GM12864 (cell line): ENCODE data around the gene PHGDH.

Source experiments
- DNase-seq: peaks from one replicate; pipeline ENCODE4 v3.0.0-alpha.2; 2011; ENCODE audit warnings: low read depth
- H3K4me3 ChIP-seq: 2 replicates; pipeline ENCODE4 v1.5.1; 2011; ENCODE audit warnings: mild to moderate bottlenecking, low read depth, low read length, control low read depth
- TF ChIP-seq, protein P1 (sequence below): IDR thresholded peaks from 2 replicates; pipeline ENCODE4 v1.5.1; 2011; ENCODE audit warnings: low read depth, mild to moderate bottlenecking, moderate library complexity, low read length, control low read depth, inconsistent platforms; ENCODE audit errors: missing control alignments

Gene PHGDH

DNA sequence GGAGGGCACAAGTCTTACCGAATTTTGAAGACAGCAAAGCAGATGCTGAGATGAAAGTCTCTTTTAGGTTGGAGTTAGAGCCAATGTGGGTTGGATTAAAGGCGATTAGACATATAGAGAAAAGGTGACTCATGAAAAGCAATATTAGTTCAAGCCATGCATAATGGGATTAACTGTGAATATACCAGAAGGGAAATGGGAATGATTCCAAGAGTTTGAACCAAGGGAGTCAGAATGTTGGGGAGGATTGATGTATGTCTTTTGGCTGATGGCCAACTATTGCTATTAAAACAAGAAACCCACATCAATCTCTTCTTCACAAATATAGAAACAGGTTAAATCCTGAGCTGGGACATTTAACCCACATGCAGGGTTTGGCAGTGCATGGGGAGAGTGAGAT lies 55.8 kb downstream of the PHGDH start:
- TF ChIP-seq, protein P1, sequence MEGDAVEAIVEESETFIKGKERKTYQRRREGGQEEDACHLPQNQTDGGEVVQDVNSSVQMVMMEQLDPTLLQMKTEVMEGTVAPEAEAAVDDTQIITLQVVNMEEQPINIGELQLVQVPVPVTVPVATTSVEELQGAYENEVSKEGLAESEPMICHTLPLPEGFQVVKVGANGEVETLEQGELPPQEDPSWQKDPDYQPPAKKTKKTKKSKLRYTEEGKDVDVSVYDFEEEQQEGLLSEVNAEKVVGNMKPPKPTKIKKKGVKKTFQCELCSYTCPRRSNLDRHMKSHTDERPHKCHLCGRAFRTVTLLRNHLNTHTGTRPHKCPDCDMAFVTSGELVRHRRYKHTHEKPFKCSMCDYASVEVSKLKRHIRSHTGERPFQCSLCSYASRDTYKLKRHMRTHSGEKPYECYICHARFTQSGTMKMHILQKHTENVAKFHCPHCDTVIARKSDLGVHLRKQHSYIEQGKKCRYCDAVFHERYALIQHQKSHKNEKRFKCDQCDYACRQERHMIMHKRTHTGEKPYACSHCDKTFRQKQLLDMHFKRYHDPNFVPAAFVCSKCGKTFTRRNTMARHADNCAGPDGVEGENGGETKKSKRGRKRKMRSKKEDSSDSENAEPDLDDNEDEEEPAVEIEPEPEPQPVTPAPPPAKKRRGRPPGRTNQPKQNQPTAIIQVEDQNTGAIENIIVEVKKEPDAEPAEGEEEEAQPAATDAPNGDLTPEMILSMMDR, result no peak
- no peak overlapping the region for H3K4me3 ChIP-seq
- no peak for DNase-seq

DNA sequence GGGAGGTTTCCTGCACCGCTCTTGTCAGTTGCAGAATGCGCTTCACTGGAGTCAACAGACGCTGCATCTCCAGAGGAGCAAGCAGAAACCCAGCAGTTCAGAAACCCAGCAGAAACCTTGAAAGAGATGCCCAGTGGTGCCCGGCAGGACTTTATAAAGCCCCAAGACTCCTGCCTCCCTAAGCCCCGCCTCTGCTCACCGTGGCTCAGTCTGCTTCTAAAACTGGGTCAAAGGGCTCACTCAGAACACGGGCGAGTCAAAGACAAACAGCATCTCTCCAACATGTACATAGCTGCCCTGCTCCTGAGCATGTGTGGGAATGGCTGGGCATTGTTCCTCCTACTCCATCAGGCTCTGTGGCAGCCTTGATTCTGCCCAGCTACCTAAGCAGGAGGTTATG lies 57.0 kb downstream of the PHGDH start, which contains the start of gene HMGCS2:
Gene HMGCS2, minus strand, starts transcription at position 128 of the 400 bp plus-strand sequence. Its CDS starts 61 bp downstream, at position 67.
- TF ChIP-seq, protein P1, result no peak
- no peak for DNase-seq
- H3K4me3 ChIP-seq, result no peak within 1 kb of the TSS

DNA sequence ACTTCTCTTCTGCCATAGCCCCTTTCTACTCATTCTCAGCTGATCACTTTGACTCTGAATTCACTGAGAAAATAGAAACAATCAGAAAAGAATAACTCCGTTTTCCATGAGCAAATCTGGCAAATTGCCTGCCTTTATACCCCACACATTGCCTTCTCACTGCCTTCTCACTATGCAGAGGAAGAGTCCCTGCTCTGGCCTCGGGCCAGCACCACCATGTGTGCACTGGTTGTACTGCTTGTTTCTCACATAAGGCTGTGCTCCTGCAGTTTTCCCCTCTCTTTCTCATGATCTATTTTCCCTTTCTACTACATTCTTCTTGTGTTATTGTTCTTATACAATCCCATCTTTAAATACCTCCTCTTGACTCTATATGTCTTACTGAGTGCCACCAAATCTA lies 59.3 kb downstream of the PHGDH start:
- no peak overlapping the region for H3K4me3 ChIP-seq
- no peak for DNase-seq
- TF ChIP-seq, protein P1, result no peak

DNA sequence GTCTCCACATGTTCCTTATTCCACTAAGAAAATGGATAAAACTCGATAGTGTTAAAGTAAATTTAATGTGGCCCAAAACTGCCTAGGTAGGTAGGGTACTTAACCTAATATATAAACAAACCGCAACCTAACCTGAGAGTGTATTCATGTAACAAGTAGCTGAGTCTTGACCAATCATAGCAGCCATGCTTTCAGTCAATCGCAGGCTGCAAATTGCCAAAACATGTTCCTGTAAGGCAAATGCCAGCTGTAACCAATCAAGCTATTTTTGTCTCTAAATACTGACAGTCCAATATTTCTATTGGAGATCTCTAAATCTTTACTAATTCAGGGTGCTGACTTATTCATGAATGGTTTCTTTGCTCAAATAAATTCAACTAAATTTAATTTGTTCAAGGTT lies 60.0 kb downstream of the PHGDH start:
- TF ChIP-seq, protein P1, result no peak
- no peak for DNase-seq
- no peak overlapping the region for H3K4me3 ChIP-seq

DNA sequence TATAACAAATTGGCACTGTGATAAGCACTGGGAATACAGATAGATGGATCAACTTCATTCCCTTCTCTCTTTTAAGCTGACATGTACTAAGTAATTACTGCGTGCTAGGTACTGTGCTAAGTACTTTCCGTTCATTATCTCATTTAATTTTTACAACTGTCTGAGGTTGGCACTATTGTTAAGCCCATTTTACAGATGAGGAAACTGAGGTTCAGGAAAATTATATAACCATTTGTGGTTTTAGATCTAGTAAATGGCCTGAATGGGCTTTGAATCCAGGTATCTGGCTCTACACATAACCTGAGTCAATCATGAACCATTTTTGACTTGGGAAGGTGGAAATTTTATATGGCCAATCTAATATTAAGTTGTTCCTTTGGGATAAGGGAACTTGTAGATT lies 60.6 kb downstream of the PHGDH start:
- TF ChIP-seq, protein P1, result no peak
- no peak overlapping the region for H3K4me3 ChIP-seq
- no peak for DNase-seq

DNA sequence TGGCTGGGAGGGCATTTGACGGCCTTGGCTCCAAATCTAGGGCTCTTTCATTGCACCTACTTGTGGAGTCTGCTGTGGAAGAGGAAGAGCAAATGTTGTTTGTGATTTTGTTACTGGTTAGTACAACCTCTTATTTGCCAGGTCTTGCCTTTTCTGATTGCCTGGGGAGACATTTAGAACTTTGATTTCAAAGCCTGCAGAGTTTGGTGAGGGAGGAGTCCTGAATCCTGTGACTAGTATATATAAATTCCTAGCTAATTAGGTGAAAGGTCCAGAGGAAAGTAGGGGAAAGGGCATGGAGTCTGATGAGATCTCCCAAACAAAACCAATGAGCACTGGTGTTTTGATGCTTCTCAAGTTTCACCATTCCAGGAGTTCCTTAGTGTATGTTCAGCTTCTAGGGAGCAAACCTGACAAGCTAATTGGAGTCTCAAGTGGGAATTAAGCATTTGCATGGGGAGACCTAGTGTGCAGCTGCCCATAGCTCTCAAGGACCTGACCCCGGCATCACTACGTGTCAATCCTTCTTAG lies 62.0 kb downstream of the PHGDH start:
- H3K4me3 ChIP-seq, result no peak overlapping the region
- no peak for DNase-seq
- TF ChIP-seq, protein P1, result no peak

DNA sequence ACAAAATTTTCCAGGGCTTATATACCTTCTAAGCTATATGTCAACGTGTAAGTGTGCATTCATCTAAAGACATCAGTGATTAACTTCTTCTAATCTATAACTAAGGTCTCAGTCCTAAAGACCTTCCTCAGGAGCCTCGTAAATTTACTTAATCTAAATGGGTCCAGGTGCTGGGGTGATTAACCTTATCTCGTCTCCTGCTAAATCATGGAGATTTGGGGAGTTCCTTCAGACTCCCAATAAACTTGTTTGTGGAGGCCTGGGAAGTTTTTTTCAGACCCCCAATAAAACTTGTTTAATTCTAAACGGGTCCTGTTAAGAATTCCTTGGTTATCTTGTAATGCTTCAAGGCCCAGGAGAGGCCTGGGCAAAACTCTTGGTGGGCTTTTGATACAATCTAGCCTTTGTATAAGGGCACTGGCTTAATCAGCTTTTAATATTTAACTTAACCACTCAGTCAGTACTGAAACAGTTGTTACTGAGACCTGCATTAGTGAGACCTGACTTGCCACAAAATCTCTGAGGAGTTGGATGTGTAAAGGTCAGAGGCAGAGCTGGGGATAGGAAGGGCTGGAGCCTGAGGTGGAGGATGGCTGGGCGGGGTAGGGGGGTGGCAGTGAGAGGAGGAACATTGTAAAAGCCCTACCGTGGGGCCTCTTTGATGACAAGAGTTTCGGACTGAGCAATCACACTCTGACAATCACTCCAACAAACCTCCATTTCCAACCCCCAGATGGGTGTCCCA lies 63.2 kb downstream of the PHGDH start:
- DNase-seq, result no peak
- TF ChIP-seq, protein P1, result no peak
- no peak overlapping the region for H3K4me3 ChIP-seq
